Adipose tissue (tissue), 3 donors: ENCODE measurements around the gene PCED1A. TPM values are rescaled to one million over a fixed set of nuclear protein-coding genes. Genes with fewer than 3 reads are reported as not detected.
"Not testable (repeated sequence)": the region's sequence is repeated elsewhere in the genome, so short reads cannot be mapped to it uniquely, and the experiment has no call there.

Source experiments
- H3K27ac ChIP-seq: one replicate; pipeline ENCODE4 v1.5.1; 2013; ENCODE audit warnings: low read depth, low read length
- whole genome bisulfite sequencing, 3 donors: extraction: QIAGEN DNeasy Blood & Tissue Kit; methylation state at CpG; one replicate each; pipeline ENCODE4 v1.1.7; 2013; 5-methylcytosine and 5-hydroxymethylcytosine counted together
- polyA plus RNA-seq, 3 donors: library from polyadenylated mRNA; stranded (reverse); fragments of 200-250 nt; gene quantifications; one replicate each; pipeline ENCODE4 v1.2.3, GENCODE V29; 2013
- donor health status: healthy with polysubstance abuse.
- donor health status: Bipolar disorder and iron deficiency.
- donor health status: healthy.

The PCED1A gene
- polyA plus RNA-seq, 3 donors: 21.1 to 40.4 (median 36.3) TPM

- H3K27ac ChIP-seq: no peak overlapping the region
- 90 to 92% (median 90%) methylated on average over 8 of the region's 8 CpGs for WGBS, 3 donors
Measured at GRCh38 chr20:2815242-2815900, 25.1 kb downstream of the PCED1A start.

- WGBS, 3 donors: 10 to 30% (median 13%) methylated on average over 3 to 5 of the region's 5 CpGs
- H3K27ac ChIP-seq: no peak within 1 kb of the TSS
Measured at GRCh38 chr20:2814587-2815051, 25.8 kb downstream of the PCED1A start, which contains the start of gene C20orf141. C20orf141 (plus strand) TSS chr20:2814987; CDS start chr20:2815185, 198 bp downstream.

GRCh38 chr20:2814076-2814475, 26.4 kb downstream of the PCED1A start:
- WGBS, 3 donors: 96 to 100% (median 100%) methylated on average over 1 of the region's 1 CpG
- H3K27ac ChIP-seq: no peak overlapping the region

GRCh38 chr20:2812189-2812588, 28.3 kb downstream of the PCED1A start:
- WGBS, 3 donors: 63 to 87% (median 78%) methylated on average over 3 of the region's 3 CpGs
- H3K27ac ChIP-seq: no peak overlapping the region

- H3K27ac ChIP-seq: no peak overlapping the region
- 90 to 95% (median 92%) methylated on average over 10 of the region's 10 CpGs for WGBS, 3 donors
Measured at GRCh38 chr20:2809690-2810089, 30.8 kb downstream of the PCED1A start.

GRCh38 chr20:2807929-2808328, 32.5 kb downstream of the PCED1A start:
- 70 to 91% (median 90%) methylated on average over 9 of the region's 9 CpGs for WGBS, 3 donors
- H3K27ac ChIP-seq: not testable (repeated sequence)

GRCh38 chr20:2807019-2807418, 33.4 kb downstream of the PCED1A start:
- 82 to 88% (median 85%) methylated on average over 4 of the region's 4 CpGs for WGBS, 3 donors
- no peak overlapping the region for H3K27ac ChIP-seq

- H3K27ac ChIP-seq: no peak overlapping the region
- 36 to 64% (median 64%) methylated on average over 4 of the region's 4 CpGs for WGBS, 3 donors
Measured at GRCh38 chr20:2806351-2806701, 34.1 kb downstream of the PCED1A start.

- 23 to 58% (median 55%) methylated on average over 22 of the region's 22 CpGs for WGBS, 3 donors
- no peak overlapping the region for H3K27ac ChIP-seq
Measured at GRCh38 chr20:2805689-2806350, 34.6 kb downstream of the PCED1A start.

- WGBS, 3 donors: 14 to 20% (median 17%) methylated on average over 38 to 49 of the region's 49 CpGs
- no peak overlapping the region for H3K27ac ChIP-seq
Measured at GRCh38 chr20:2804852-2805688, 35.4 kb downstream of the PCED1A start.

- 54 to 68% (median 67%) methylated on average over 16 of the region's 16 CpGs for WGBS, 3 donors
- H3K27ac ChIP-seq: no peak overlapping the region
Measured at GRCh38 chr20:2804041-2804828, 36.2 kb downstream of the PCED1A start.

GRCh38 chr20:2801286-2801728, 39.1 kb downstream of the PCED1A start:
- 11 to 19% (median 18%) methylated on average over 13 of the region's 13 CpGs for WGBS, 3 donors
- no peak overlapping the region for H3K27ac ChIP-seq

- WGBS, 3 donors: 2 to 4% (median 2%) methylated on average over 28 to 48 of the region's 52 CpGs
Measured at GRCh38 chr20:2800521-2801285, 39.8 kb downstream of the PCED1A start, which contains the start of gene CPXM1. CPXM1 (minus strand) TSS chr20:2800627; CDS start chr20:2800572, 55 bp downstream.

GRCh38 chr20:2799688-2800520, 40.6 kb downstream of the PCED1A start:
- no peak overlapping the region for H3K27ac ChIP-seq
- 2 to 3% (median 3%) methylated on average over 47 to 61 of the region's 61 CpGs for WGBS, 3 donors

More at GRCh38 chr20:2800521-2801285, 39.8 kb downstream of the PCED1A start, which contains the start of gene CPXM1:
- no peak within 1 kb of the TSS for H3K27ac ChIP-seq

- 34 to 50% (median 47%) methylated on average over 9 of the region's 9 CpGs for WGBS, 3 donors
- H3K27ac ChIP-seq: no peak overlapping the region
Measured at GRCh38 chr20:2799271-2799670, 41.2 kb downstream of the PCED1A start.

GRCh38 chr20:2798814-2799213, 41.6 kb downstream of the PCED1A start:
- 57 to 65% (median 59%) methylated on average over 6 of the region's 6 CpGs for WGBS, 3 donors
- H3K27ac ChIP-seq: no peak overlapping the region
